ENCODE results near the gene GPR153.

DNA sequence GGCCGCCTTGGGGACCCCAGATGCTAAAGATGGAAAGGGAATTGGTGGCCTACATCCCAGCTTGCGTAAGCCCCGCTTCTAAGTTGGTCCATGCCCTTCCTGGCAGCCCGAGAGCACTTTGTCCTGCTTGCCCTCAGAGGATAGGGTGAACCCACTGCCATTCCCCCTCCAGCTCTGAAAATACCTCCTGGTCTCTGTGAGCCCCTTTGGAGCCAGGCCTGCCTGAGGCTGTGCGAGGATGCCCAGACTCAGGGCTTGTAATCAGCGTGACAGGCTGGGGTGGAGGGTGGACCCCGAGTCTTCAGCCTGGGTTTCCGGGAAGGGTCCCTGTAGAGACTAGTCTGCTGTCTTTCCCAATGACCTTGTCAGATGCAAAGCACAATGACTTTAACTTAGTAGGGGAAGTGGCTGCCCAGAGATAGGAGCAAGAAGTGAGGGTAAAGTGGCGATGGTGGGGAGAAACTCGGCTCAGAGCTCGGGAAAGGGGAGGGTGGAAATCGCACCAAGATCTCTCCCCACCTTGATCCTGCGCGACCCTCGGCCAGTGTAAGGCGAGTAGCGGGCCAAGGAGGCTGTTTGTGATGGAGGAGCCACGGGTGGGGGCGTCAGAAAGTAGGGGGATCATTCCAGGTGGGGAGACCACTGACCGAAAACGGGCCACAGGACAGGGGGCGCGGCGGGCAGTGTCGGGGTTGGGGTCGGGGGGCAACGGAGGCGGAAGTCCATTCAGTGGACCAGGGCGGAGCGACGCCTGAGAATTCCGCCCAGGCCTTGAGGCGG lies 19.6 kb downstream of the GPR153 start:
- TF ChIP-seq, protein P1, sequence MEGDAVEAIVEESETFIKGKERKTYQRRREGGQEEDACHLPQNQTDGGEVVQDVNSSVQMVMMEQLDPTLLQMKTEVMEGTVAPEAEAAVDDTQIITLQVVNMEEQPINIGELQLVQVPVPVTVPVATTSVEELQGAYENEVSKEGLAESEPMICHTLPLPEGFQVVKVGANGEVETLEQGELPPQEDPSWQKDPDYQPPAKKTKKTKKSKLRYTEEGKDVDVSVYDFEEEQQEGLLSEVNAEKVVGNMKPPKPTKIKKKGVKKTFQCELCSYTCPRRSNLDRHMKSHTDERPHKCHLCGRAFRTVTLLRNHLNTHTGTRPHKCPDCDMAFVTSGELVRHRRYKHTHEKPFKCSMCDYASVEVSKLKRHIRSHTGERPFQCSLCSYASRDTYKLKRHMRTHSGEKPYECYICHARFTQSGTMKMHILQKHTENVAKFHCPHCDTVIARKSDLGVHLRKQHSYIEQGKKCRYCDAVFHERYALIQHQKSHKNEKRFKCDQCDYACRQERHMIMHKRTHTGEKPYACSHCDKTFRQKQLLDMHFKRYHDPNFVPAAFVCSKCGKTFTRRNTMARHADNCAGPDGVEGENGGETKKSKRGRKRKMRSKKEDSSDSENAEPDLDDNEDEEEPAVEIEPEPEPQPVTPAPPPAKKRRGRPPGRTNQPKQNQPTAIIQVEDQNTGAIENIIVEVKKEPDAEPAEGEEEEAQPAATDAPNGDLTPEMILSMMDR (IDR thresholded peaks at IDR 0.05) = no peak
- no peak for TF ChIP-seq POLR2A (IDR thresholded peaks at IDR 0.05)

Measured in Peyer's patch (tissue), 4 donors.